Bronchial epithelial cell (primary cell): ENCODE data around the gene DPPA5. TPM values are rescaled to one million over a fixed set of nuclear protein-coding genes. Genes with fewer than 3 reads are reported as not detected.
"Not testable (repeated sequence)": the region's sequence is repeated elsewhere in the genome, so short reads cannot be mapped to it uniquely, and the experiment has no call there.

Source experiments
- DNase-seq: peaks from one replicate; pipeline ENCODE4 v3.0.0-alpha.2; 2010; ENCODE audit warnings: low read depth
- FAIRE-seq: peaks from 2 replicates; lab custom pipeline; 2011; peaks lifted over from hg19 to GRCh38; lab: Jason Lieb, UNC
- H3K27me3 ChIP-seq: 2 replicates; pipeline ENCODE4 v1.5.1; 2011; ENCODE audit warnings: low read length; ENCODE audit not compliant: control insufficient read depth, insufficient read depth
- H3K36me3 ChIP-seq: 2 replicates; pipeline ENCODE4 v1.5.1; 2011; ENCODE audit warnings: low read length; ENCODE audit not compliant: control insufficient read depth, insufficient read depth
- H3K4me3 ChIP-seq: 2 replicates; pipeline ENCODE4 v1.5.1; 2011; ENCODE audit warnings: mild to moderate bottlenecking, low read depth, low read length, control low read depth
- total RNA-seq: library from RNA; depleted of rRNA; stranded (reverse); fragments of >200 nt; gene quantifications from 2 replicates; pipeline ENCODE4 v1.2.1, GENCODE V29; 2014
- TF ChIP-seq, protein P1 (sequence below): IDR thresholded peaks from 2 replicates; pipeline ENCODE4 v1.5.1; 2011; ENCODE audit warnings: mild to moderate bottlenecking, moderate library complexity, low read length, control low read depth, inconsistent platforms; ENCODE audit not compliant: insufficient read depth, severe bottlenecking

Gene DPPA5
- total RNA-seq, 1 donor from 2014 or later: not detected

DNA sequence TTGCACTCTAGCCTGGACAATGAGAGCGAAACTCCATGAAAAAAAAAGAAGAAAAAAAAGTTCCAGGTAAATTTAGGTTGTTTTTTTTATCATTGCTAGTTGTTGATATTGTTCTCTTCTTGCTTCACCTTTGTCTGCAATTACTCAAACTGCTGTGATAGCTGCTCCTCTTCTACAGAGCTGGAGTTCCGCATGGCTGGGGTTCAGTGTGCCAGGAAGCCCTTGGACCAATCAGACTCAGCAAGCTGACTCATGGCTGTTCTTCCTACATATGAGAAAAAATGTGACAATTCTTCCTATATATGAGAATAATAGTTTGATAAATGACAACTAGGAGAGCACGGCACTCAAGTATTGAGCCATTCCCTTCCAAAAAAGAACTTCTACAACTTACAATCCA, 28.4 kb downstream of the DPPA5 start:
- Histone ChIP-seq H3K27me3 (no peaks in the 10 kb centered on the region), H3K4me3 (no peak overlapping the region), H3K36me3 (no peaks in the 10 kb centered on the region)
- DNase-seq: no peak
- TF ChIP-seq, protein P1, sequence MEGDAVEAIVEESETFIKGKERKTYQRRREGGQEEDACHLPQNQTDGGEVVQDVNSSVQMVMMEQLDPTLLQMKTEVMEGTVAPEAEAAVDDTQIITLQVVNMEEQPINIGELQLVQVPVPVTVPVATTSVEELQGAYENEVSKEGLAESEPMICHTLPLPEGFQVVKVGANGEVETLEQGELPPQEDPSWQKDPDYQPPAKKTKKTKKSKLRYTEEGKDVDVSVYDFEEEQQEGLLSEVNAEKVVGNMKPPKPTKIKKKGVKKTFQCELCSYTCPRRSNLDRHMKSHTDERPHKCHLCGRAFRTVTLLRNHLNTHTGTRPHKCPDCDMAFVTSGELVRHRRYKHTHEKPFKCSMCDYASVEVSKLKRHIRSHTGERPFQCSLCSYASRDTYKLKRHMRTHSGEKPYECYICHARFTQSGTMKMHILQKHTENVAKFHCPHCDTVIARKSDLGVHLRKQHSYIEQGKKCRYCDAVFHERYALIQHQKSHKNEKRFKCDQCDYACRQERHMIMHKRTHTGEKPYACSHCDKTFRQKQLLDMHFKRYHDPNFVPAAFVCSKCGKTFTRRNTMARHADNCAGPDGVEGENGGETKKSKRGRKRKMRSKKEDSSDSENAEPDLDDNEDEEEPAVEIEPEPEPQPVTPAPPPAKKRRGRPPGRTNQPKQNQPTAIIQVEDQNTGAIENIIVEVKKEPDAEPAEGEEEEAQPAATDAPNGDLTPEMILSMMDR: no peak
- no peak for FAIRE-seq

DNA sequence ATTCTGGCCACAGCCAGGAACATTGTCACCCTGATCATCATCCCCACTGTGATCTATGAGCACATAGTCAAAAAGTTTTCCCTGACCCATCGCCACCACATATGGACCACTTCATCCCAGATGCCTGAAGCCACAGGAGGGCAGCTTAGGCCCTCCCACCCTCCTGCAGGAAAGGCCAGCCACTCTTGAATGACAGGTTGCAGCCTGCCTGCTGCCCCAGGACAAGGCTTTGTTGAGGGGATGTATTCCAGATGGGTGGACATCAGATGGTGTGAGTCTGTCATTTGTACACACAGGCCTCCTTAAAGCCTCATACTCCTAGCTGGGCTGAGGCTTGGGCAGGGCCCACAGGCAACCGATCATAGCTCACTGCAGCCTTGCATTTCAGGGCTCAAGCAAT, 30.8 kb downstream of the DPPA5 start:
- TF ChIP-seq, protein P1: no peak
- FAIRE-seq: no peak
- DNase-seq: no peak
- Histone ChIP-seq H3K4me3 (no peak overlapping the region), H3K36me3 (no peaks in the 10 kb centered on the region), H3K27me3 (no peaks in the 10 kb centered on the region)

DNA sequence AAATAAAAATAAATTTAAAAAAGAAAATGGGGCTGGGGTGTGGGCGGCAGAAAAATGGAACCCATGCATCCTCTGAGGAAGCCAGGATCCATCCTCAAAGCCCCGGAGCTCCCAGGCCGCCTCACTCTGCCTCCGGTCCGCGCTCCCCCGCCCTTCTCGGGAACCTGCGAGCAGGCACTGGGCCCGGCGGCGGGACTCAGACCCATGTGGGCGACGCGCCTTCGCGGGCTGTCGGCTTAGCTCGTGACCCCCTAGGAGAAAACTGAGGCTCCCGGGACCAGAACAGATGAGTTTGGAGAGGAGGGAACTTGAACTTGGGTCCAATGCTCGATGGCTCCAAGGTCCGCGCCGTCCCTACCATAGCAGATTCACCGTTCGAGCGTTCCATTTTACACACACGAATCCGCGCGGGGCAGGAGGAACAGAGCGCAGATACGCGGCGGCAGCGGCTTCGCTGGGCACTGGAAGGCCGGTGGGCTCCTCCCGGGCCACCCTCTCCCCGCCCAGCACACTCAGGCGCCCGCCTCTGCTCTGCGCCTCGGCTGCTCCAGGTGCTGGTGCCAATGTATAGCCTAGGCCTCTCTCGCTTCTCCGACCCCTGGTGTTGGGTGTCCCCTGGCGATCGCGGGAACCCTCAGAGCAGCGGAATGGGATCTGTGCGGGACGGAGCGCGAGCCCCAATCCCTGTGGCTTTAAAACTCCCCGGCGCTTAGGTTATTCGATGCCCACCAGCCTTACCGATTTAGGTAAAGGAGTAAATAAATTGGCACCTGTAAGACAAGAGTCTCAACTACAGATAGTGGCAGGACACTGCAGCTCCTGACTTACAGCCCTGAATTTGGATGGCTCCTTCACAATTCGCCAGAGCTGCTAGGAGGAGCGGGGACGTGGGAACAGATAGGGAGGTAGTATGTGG, 39.2 kb downstream of the DPPA5 start:
- Histone ChIP-seq H3K36me3 (no peaks in the 10 kb centered on the region), H3K27me3 (peaks cover 5% of the 10 kb centered on the region), H3K4me3 (peak overlapping the region; percentile 12)
- DNase-seq: no peak
- FAIRE-seq: no peak
- TF ChIP-seq, protein P1: no peak

DNA sequence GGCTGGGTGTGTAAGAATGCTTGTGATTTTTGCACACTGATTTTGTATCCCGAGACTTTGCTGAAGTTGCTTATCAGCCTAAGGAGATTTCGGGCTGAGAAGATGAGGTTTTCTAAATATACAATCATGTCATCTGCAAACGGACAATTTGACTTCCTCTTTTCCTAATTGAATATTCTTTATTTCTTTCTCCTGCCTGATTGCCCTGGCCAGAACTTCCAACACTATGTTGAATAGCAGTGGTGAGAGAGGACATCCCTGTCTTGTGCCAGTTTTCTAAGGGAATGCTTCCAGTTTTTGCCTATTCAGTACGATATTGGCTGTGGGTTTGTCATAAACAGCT, 43.6 kb downstream of the DPPA5 start:
- peak overlapping the region; percentile 80 for H3K4me3 ChIP-seq
- FAIRE-seq, H3K27me3 ChIP-seq, H3K36me3 ChIP-seq, DNase-seq: not testable (repeated sequence)

DNA sequence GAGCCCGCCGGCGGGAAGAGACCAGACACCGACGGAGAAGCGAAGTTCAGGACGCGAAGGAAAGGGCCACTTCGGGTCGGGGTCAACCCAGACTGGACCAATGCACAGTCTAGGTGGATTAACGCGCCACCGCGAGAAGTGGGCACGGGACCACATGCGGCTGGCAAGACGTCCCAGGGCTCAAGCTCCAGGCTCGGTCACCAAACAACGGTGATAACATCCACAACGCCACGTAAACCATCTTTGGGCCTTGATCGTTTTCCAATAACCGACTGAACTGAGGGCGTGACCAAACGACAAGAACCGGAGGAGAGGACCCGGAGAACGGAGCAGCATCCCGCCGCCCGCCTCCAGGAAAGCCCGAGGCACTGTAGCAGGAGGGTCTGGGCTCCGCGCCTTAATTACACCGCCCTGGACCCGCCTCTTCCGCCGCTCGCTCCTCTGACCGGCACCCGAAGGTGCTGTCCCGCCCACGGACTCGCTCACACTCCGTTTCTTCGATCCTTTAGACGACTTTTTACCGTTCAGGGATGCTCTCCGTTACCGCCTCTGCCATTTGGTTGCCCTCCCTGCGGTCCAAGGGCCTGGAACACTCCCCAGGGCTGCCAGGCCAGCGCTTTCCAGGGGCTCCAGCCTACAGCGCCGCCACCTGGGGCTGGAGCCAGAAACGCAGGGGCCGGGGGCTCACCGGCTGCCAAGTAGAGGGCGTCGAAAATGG, 44.1 kb downstream of the DPPA5 start:
- peak; percentile 36 for DNase-seq
- H3K27me3 ChIP-seq: peaks cover 4% of the 10 kb centered on the region
- H3K4me3 ChIP-seq: peak overlapping the region; percentile 80
- no peaks in the 10 kb centered on the region for H3K36me3 ChIP-seq
- FAIRE-seq: no peak
- TF ChIP-seq, protein P1: peak; percentile 57

DNA sequence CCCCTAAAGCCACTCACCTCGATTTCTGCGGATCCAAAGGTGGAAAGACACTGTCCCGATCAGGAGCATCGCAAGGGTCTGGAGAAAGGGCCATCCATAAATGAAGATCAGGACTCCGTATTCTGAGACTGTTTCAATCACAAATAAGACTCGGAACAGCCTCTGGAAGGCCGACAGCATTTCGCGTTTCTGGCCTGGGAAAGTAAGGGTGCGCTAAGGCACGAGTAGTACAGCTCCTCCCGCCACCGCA, 44.6 kb downstream of the DPPA5 start:
- peak overlapping the region; percentile 80 for H3K4me3 ChIP-seq
- no peaks in the 10 kb centered on the region for H3K36me3 ChIP-seq
- no peaks in the 10 kb centered on the region for H3K27me3 ChIP-seq
- FAIRE-seq (no peak), DNase-seq (peak; percentile 22)
- TF ChIP-seq, protein P1: no peak
